IMR-90 (cell line): ENCODE results near the gene BEX3. TPM values are rescaled to one million over a fixed set of nuclear protein-coding genes. Genes with fewer than 3 reads are reported as not detected.

Experiments
- ATAC-seq: fragments of 200-7000 bp; cut with Tn5 transposase; 2 replicates; pipeline ENCODE4 v1.9.1; 2020; ENCODE audit warnings: low read depth, mild to moderate bottlenecking, moderate library complexity
- BruUV-seq: library from RNA; stranded (reverse); fragments of 400-500 nt; replicated peaks from 2 replicates; lab custom pipeline; 2021; lab: Mats Ljungman, UMichigan
- CTCF ChIA-PET: fragments of 300-600 bp; formaldehyde crosslinking; extraction: SDS; loops from one replicate; lab custom pipeline; 2021; ENCODE audit warnings: antibody characterized with exemption; lab: Yijun Ruan, JAX
- POLR2A ChIA-PET: fragments of 300-600 bp; sonication (Branson Sonifier 250); formaldehyde crosslinking; loops from one replicate; lab custom pipeline; 2022; ENCODE audit warnings: antibody characterized with exemption; ENCODE audit not compliant: unreplicated experiment; lab: Charles Lee
- DNase-seq: peaks from one replicate; pipeline ENCODE4 v3.0.0; 2013
- H2AFZ ChIP-seq: replicated peaks from 2 replicates; pipeline ENCODE3; 2013; ENCODE audit warnings: low read length, mild to moderate bottlenecking; ENCODE audit not compliant: poor library complexity
- H2AK5ac ChIP-seq: 2 replicates; pipeline ENCODE4 v1.6.1; 2013; ENCODE audit warnings: low read depth, low read length, inconsistent platforms
- H2AK9ac ChIP-seq: replicated peaks from 2 replicates; pipeline ENCODE3; 2013; ENCODE audit warnings: mild to moderate bottlenecking, low read depth, low read length, moderate library complexity; ENCODE audit not compliant: poor library complexity
- H2BK120ac ChIP-seq: 2 replicates; pipeline ENCODE4 v1.6.1; 2013; ENCODE audit warnings: low read depth, low read length, inconsistent platforms
- H2BK15ac ChIP-seq: 3 replicates; pipeline ENCODE4 v1.6.1; 2013; ENCODE audit warnings: low read depth, low read length, inconsistent platforms
- H2BK20ac ChIP-seq: 2 replicates; pipeline ENCODE4 v1.6.1; 2013; ENCODE audit warnings: low read depth, mild to moderate bottlenecking, inconsistent platforms, low read length, moderate library complexity
- H2BK5ac ChIP-seq: 2 replicates; pipeline ENCODE4 v1.6.1; 2013; ENCODE audit warnings: mild to moderate bottlenecking, low read depth, low read length, inconsistent platforms; ENCODE audit not compliant: poor library complexity, severe bottlenecking
- H3K14ac ChIP-seq: replicated peaks from 2 replicates; pipeline ENCODE4 v1.6.1; 2013; ENCODE audit warnings: low read depth, low read length, inconsistent platforms
- H3K18ac ChIP-seq: 2 replicates; pipeline ENCODE4 v1.6.1; 2013; ENCODE audit warnings: low read depth, low read length, control low read depth
- H3K23ac ChIP-seq: 2 replicates; pipeline ENCODE4 v1.6.1; 2013; ENCODE audit warnings: low read depth, low read length, inconsistent platforms
- H3K27ac ChIP-seq: 2 replicates; pipeline ENCODE4 v1.5.1; 2013; ENCODE audit warnings: mild to moderate bottlenecking, control low read depth, low read length; ENCODE audit not compliant: insufficient read depth
- H3K27me3 ChIP-seq: 2 replicates; pipeline ENCODE4 v1.6.1; 2013; ENCODE audit warnings: low read length; ENCODE audit not compliant: control insufficient read depth, insufficient read depth
- H3K36me3 ChIP-seq: 2 replicates; pipeline ENCODE4 v1.6.1; 2013; ENCODE audit warnings: low read length, mixed read lengths; ENCODE audit not compliant: control insufficient read depth, insufficient read depth
- H3K4ac ChIP-seq: 2 replicates; pipeline ENCODE4 v1.6.1; 2013; ENCODE audit warnings: low read depth, low read length, inconsistent platforms
- H3K4me1 ChIP-seq: 2 replicates; pipeline ENCODE4 v1.6.1; 2013; ENCODE audit warnings: low read length, mixed read lengths; ENCODE audit not compliant: control insufficient read depth, insufficient read depth
- H3K4me2 ChIP-seq: 2 replicates; pipeline ENCODE4 v1.6.1; 2013; ENCODE audit warnings: low read depth, mild to moderate bottlenecking, control low read depth, low read length, moderate library complexity
- H3K4me3 ChIP-seq: 2 replicates; pipeline ENCODE4 v1.5.1; 2013; ENCODE audit warnings: low read depth, mild to moderate bottlenecking, control low read depth, low read length, moderate library complexity; ENCODE audit not compliant: insufficient read depth
- H3K56ac ChIP-seq: 2 replicates; pipeline ENCODE4 v1.6.1; 2013; ENCODE audit warnings: low read length, inconsistent platforms; ENCODE audit not compliant: insufficient read depth; ENCODE audit errors: extremely low read depth
- H3K79me1 ChIP-seq, 2 experiments: 2 replicates each; pipeline ENCODE4 v1.6.1; 2013; ENCODE audit warnings: low read length in 2 of 2, inconsistent platforms in 1 of 2, low read depth in 1 of 2
- H3K9ac ChIP-seq: 2 replicates; pipeline ENCODE4 v1.6.1; 2013; ENCODE audit warnings: low read depth, low read length, control low read depth
- H3K9me1 ChIP-seq: 2 replicates; pipeline ENCODE4 v1.6.1; 2013; ENCODE audit warnings: low read length, inconsistent platforms; ENCODE audit not compliant: insufficient read depth
- H3K9me3 ChIP-seq: 2 replicates; pipeline ENCODE4 v1.6.1; 2013; ENCODE audit warnings: low read length; ENCODE audit not compliant: control insufficient read depth, insufficient read depth
- H4K20me1 ChIP-seq: 2 replicates; pipeline ENCODE4 v1.6.1; 2013; ENCODE audit warnings: low read length, inconsistent platforms; ENCODE audit not compliant: insufficient read depth
- H4K5ac ChIP-seq: 2 replicates; pipeline ENCODE4 v1.6.1; 2013; ENCODE audit warnings: mild to moderate bottlenecking, low read depth, low read length, control low read depth
- H4K8ac ChIP-seq, 2 experiments: 2 replicates each; pipeline ENCODE4 v1.6.1; 2013; ENCODE audit warnings: low read depth in 2 of 2, low read length in 2 of 2, control low read depth in 1 of 2, inconsistent platforms in 1 of 2
- H4K91ac ChIP-seq: 2 replicates; pipeline ENCODE4 v1.6.1; 2013; ENCODE audit warnings: low read depth, low read length, inconsistent platforms; ENCODE audit not compliant: insufficient read depth
- BHLHE40 ChIP-seq: fragments of 150-350 bp; IDR thresholded peaks from 2 replicates; pipeline ENCODE4 v1.6.1; 2016; ENCODE audit warnings: mild to moderate bottlenecking, low read depth, low read length
- CEBPB ChIP-seq: IDR thresholded peaks from 2 replicates; pipeline ENCODE4 v1.6.1; 2012; ENCODE audit warnings: low read depth, low read length, improper control_type of control experiment
- CHD1 ChIP-seq: IDR thresholded peaks from 2 replicates; pipeline ENCODE4 v1.6.1; 2012; ENCODE audit warnings: low read depth, low read length, improper control_type of control experiment
- CTCF ChIP-seq: conservative IDR thresholded peaks from 2 replicates; pipeline ENCODE4 v1.5.1; 2012; ENCODE audit warnings: mild to moderate bottlenecking, low read depth, low read length, improper control_type of control experiment
- ELK1 ChIP-seq: fragments of 150-350 bp; IDR thresholded peaks from 2 replicates; pipeline ENCODE4 v1.6.1; 2016; ENCODE audit warnings: low read depth, mild to moderate bottlenecking, low read length, moderate library complexity, borderline replicate concordance
- FOS ChIP-seq: fragments of 150-350 bp; IDR thresholded peaks from 2 replicates; pipeline ENCODE4 v1.6.1; 2016; ENCODE audit warnings: low read depth, low read length
- MAFK ChIP-seq: IDR thresholded peaks from 2 replicates; pipeline ENCODE4 v1.6.1; 2012; ENCODE audit warnings: low read depth, low read length, improper control_type of control experiment
- MAZ ChIP-seq: IDR thresholded peaks from 2 replicates; pipeline ENCODE4 v1.6.1; 2012; ENCODE audit warnings: low read depth, mild to moderate bottlenecking, low read length, improper control_type of control experiment, moderate library complexity, borderline replicate concordance
- MXI1 ChIP-seq: IDR thresholded peaks from 2 replicates; pipeline ENCODE4 v1.6.1; 2012; ENCODE audit warnings: low read depth, mild to moderate bottlenecking, low read length, moderate library complexity, borderline replicate concordance
- NFE2L2 ChIP-seq: fragments of 150-350 bp; IDR thresholded peaks from 2 replicates; pipeline ENCODE4 v1.6.1; 2016; ENCODE audit warnings: low read depth, mild to moderate bottlenecking, low read length
- POLR2A ChIP-seq: IDR thresholded peaks from 2 replicates; pipeline ENCODE4 v1.6.1; 2012; ENCODE audit warnings: mild to moderate bottlenecking, low read depth, low read length
- RAD21 ChIP-seq: IDR thresholded peaks from 2 replicates; pipeline ENCODE4 v1.6.1; 2012; ENCODE audit warnings: low read length, improper control_type of control experiment
- RCOR1 ChIP-seq: IDR thresholded peaks from 2 replicates; pipeline ENCODE4 v1.6.1; 2012; ENCODE audit warnings: mild to moderate bottlenecking, low read length, improper control_type of control experiment; ENCODE audit not compliant: insufficient replicate concordance
- RFX5 ChIP-seq: IDR thresholded peaks from 2 replicates; pipeline ENCODE4 v1.8.0; 2012; ENCODE audit warnings: low read depth, mild to moderate bottlenecking, low read length, moderate library complexity
- SMC3 ChIP-seq: fragments of 150-350 bp; IDR thresholded peaks from 2 replicates; pipeline ENCODE4 v1.6.1; 2016; ENCODE audit warnings: low read depth, mild to moderate bottlenecking, antibody characterized with exemption, low read length, moderate library complexity
- USF2 ChIP-seq: fragments of 150-350 bp; IDR thresholded peaks from 2 replicates; pipeline ENCODE4 v1.6.1; 2017; ENCODE audit warnings: mild to moderate bottlenecking, antibody characterized with exemption, low read length, low read depth
- WGBS, 2 experiments: methylation state at CpG; one replicate each; pipeline versions ENCODE4 v1.1.5 to v1.1.7; 2013; ENCODE audit warnings: missing lambda C conversion rate in 2 of 2; ENCODE audit not compliant: insufficient read length in 1 of 2; ENCODE audit errors: extremely low coverage in 2 of 2; 5-methylcytosine and 5-hydroxymethylcytosine counted together
- dilution Hi-C: fragments of 300-500 bp; cut with HindIII; formaldehyde crosslinking; loops from one replicate; pipeline ENCODE4 v1.14.3; 2018; ENCODE audit warnings: low sequenced_read_pairs; ENCODE audit not compliant: unreplicated experiment
- in situ Hi-C: fragments of 300-500 bp; cut with MboI; formaldehyde crosslinking; loops from 3 replicates; pipeline ENCODE4 v1.14.3; 2019; ENCODE audit warnings: low sequenced_read_pairs, inconsistent platforms, mixed read lengths
- intact Hi-C: fragments of 100-400 bp; cut with micrococcal nuclease; formaldehyde crosslinking; loops from 2 replicates; pipeline ENCODE4 v1.10.0; 2022
- polyA plus RNA-seq, 3 experiments: library from polyadenylated mRNA; depleted of rRNA; stranded (reverse); fragments of >200 nt; gene quantifications; 2 replicates each; pipeline ENCODE4 v1.2.3, GENCODE V29; 2012; ENCODE audit warnings: low replicate concordance in 1 of 3
- total RNA-seq: library from RNA; depleted of rRNA; stranded (reverse); fragments of >200 nt; gene quantifications from 2 replicates; pipeline ENCODE4 v1.2.3, GENCODE V29; 2012

BEX3 gene
- total and polyA plus RNA-seq, 2 of the 4 experiments (the other 2 are of a cell fraction), result 114 to 409 TPM

GRCh38 chrX:103405009-103405333 lies 28.6 kb downstream of the BEX3 start:
- peak overlapping the region; percentile 82 for H4K91ac ChIP-seq
- no peaks in the 10 kb centered on the region; the same call in 1 of the 2 replicates for H3K4me1 ChIP-seq
- H4K20me1 ChIP-seq, result no peaks in the 10 kb centered on the region
- peak overlapping the region; percentile 53 for H3K9ac ChIP-seq
- peak overlapping the region; percentile 49 for H2BK5ac ChIP-seq
- BruUV-seq, result TSS peak; percentile 88
- peak overlapping the region; percentile 62 for H2AK9ac ChIP-seq
- H4K5ac ChIP-seq, result peak overlapping the region; percentile 68; the same call in 1 of the 2 replicates
- H3K27me3 ChIP-seq, result peaks cover 6% of the 10 kb centered on the region
- H3K18ac ChIP-seq, result 0 out of 2 replicates have a peak overlapping the region, but pooled peaks have one; percentile 39
- intact Hi-C loops (no loop called here), in situ Hi-C loops (no loop called here), dilution Hi-C loops (no loop called here)
- no peaks in the 10 kb centered on the region for H3K36me3 ChIP-seq
- no CpG with 5 or more reads among the region's 7 CpGs for WGBS, 2 experiments
- ATAC-seq (no peak; the same call in 1 of the 2 replicates), DNase-seq (no peak)
- peak overlapping the region; percentile 72 to 82; a peak in 3 of 4 replicates for H4K8ac ChIP-seq
- POLR2A ChIA-PET, result no interaction called here
- H3K14ac ChIP-seq, result peak overlapping the region; percentile 35; the same call in 1 of the 2 replicates
- CTCF ChIA-PET, result no interaction called here
- H3K9me3 ChIP-seq, result no peaks in the 10 kb centered on the region
- no peak for TF ChIP-seq MAZ
- TF ChIP-seq RAD21, result no peak
- no peak for TF ChIP-seq CHD1
- no peak for TF ChIP-seq MAFK
- no peak for TF ChIP-seq SMC3
- no peak for TF ChIP-seq CEBPB
- no peak for TF ChIP-seq RCOR1
- TF ChIP-seq FOS, result no peak
- TF ChIP-seq RFX5, result no peak
- no peak for TF ChIP-seq USF2
- no peak for TF ChIP-seq NFE2L2
- no peak for TF ChIP-seq MXI1
- TF ChIP-seq ELK1, result no peak
- no peak for TF ChIP-seq BHLHE40
- TF ChIP-seq POLR2A, result no peak
- no peak for TF ChIP-seq CTCF
- peak overlapping the region; percentile 64; the same call in 1 of the 3 replicates for H2BK15ac ChIP-seq
- peak overlapping the region; percentile 34; the same call in 1 of the 2 replicates for H3K23ac ChIP-seq
- no peaks in the 10 kb centered on the region for H3K9me1 ChIP-seq
- H3K4ac ChIP-seq, result peak overlapping the region; percentile 71
- H3K27ac ChIP-seq, result peak overlapping the region; percentile 65
- peak overlapping the region; percentile 88 for H2AFZ ChIP-seq
- peak overlapping the region; percentile 61; the same call in 1 of the 2 replicates for H2BK120ac ChIP-seq
- peak overlapping the region; percentile 5; the same call in 1 of the 2 replicates for H2AK5ac ChIP-seq
- H2BK20ac ChIP-seq, result 0 out of 2 replicates have a peak overlapping the region, but pooled peaks have one; percentile 16
- H3K56ac ChIP-seq, result peak overlapping the region; percentile 64; the same call in 1 of the 2 replicates
- H3K4me3 ChIP-seq, result peak overlapping the region; percentile 64
- H3K79me1 ChIP-seq, result peaks cover 5 to 11% of the 10 kb centered on the region in 2 experiments; a peak in 1 of 4 replicates
- H3K4me2 ChIP-seq, result peak overlapping the region; percentile 38
